PC-9 (cell line): ENCODE results near the gene ZNF593.

ENCODE experiments used
- CTCF ChIP-seq: fragments of 200-600 bp; sonication (generic); conservative IDR thresholded peaks from 2 replicates; pipeline ENCODE4 v1.6.1; 2017; ENCODE audit warnings: mixed run types, antibody characterized with exemption, mild to moderate bottlenecking, moderate library complexity
- EZH2 ChIP-seq: fragments of 200-600 bp; sonication (generic); IDR thresholded peaks from 2 replicates; pipeline ENCODE4 v1.8.0; 2017; ENCODE audit warnings: antibody characterized with exemption, low read depth

GRCh38 chr1:26195805-26196204, 26.1 kb downstream of the ZNF593 start:
- TF ChIP-seq EZH2 = no peak
- no peak for TF ChIP-seq CTCF
